GM13976 (cell line): ENCODE measurements around the gene C11orf98.

Source experiments
- DNase-seq: peaks from one replicate; pipeline ENCODE4 v3.0.0; 2012; ENCODE audit warnings: low spot score
- CTCF ChIP-seq: IDR thresholded peaks from 2 replicates; pipeline ENCODE4 v1.5.1; 2012; ENCODE audit warnings: borderline replicate concordance, mild to moderate bottlenecking; ENCODE audit not compliant: insufficient read depth; ENCODE audit errors: extremely low read depth, missing control alignments, control extremely low read depth
- in situ Hi-C: fragments of 300-500 bp; cut with MboI; formaldehyde crosslinking; loops from one replicate; pipeline ENCODE4 v1.12.0; 2022; ENCODE audit warnings: low sequenced_read_pairs, mixed read lengths, inconsistent platforms; ENCODE audit not compliant: unreplicated experiment

C11orf98 gene

GRCh38 chr11:62615521-62615920 is 49.5 kb downstream of the C11orf98 start:
- DNase-seq, result no peak
- no peak for TF ChIP-seq CTCF
- in situ Hi-C loops, result no loop called here

- no peak for TF ChIP-seq CTCF
- in situ Hi-C loops, result no loop called here
- DNase-seq, result no peak
Observed at GRCh38 chr11:62614275-62614674, 50.7 kb downstream of the C11orf98 start.

- no peak for TF ChIP-seq CTCF
Observed at GRCh38 chr11:62613291-62613778, 51.7 kb downstream of the C11orf98 start.

More at GRCh38 chr11:62613291-62613778, 51.7 kb downstream of the C11orf98 start:
- in situ Hi-C loops, result no loop called here
- no peak for DNase-seq
